GM19328 (cell line): Measurements from ENCODE around the gene C11orf54.
"Not testable (repeated sequence)": the region's sequence is repeated elsewhere in the genome, so short reads cannot be mapped to it uniquely, and the experiment has no call there.

Experiments
- ATAC-seq: cut with Tn5 transposase; IDR thresholded peaks from one replicate; pipeline ENCODE4 v1.9.1; 2021; ENCODE audit warnings: mild to moderate bottlenecking, moderate library complexity; ENCODE audit not compliant: unreplicated experiment

The C11orf54 gene

DNA sequence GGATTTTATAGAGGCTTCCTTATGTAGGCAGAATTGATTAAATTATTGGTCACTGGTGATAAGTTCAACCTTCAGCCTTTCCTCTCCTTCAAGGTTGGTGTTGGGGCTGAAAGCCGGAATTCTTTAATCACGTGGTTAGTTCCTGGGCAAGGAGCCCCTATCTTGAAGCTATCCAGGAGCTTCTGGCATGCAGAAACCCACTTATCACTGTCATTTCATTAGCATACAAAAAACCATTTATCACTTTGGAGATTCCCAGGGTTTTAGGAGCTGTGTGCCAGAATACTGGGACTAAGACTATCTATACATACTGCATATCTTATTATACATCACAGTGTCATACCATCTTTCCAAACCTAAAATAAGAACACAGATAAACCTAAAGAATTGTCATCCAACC lies 24.1 kb downstream of the C11orf54 start:
- no peak for ATAC-seq

GRCh38 chr11:93766504-93766903 lies 25.0 kb downstream of the C11orf54 start:
- no peak for ATAC-seq

DNA sequence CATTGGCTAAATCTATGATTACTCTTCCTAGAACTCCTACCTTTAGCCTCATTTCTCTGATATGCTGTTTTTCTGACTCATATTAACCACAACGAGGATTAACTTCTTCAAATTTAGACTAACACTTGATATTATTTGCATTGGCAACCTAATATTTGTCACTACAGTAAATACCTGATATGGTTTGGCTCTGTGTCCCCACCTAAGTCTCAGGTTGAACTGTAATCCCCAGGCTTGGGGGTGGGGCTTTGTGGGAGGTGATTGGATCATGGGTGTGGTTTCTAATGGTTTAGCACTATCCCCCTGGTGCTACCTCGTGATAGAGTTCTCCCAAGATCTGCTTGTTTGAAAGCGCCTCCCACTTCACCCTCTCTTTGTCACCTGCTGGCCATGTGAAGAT lies 25.5 kb downstream of the C11orf54 start:
- ATAC-seq: no peak

- ATAC-seq: no peak
Observed at GRCh38 chr11:93770160-93770559, 28.7 kb downstream of the C11orf54 start.

DNA sequence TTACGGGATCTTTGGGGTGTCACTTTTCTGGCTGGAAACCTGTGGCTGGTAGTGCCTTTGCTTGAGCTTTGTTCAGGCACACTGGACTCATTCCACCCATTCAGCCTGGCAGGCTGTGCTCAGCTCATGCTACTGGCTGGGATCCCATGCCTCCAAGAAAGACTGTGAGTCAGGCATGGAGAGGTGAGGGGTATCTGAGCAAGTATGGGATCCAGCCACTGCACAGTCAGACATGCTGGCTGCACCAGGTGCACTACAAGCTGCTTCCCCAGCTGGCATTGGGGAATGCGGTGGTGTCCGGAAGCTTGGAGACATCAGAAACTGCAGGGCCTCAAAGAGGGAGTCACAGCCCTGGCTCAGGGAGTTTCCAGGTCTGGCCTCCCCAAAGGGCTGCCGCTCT lies 30.7 kb downstream of the C11orf54 start:
- no peak for ATAC-seq

- no peak for ATAC-seq
Observed at GRCh38 chr11:93773045-93773477, 31.6 kb downstream of the C11orf54 start.

DNA sequence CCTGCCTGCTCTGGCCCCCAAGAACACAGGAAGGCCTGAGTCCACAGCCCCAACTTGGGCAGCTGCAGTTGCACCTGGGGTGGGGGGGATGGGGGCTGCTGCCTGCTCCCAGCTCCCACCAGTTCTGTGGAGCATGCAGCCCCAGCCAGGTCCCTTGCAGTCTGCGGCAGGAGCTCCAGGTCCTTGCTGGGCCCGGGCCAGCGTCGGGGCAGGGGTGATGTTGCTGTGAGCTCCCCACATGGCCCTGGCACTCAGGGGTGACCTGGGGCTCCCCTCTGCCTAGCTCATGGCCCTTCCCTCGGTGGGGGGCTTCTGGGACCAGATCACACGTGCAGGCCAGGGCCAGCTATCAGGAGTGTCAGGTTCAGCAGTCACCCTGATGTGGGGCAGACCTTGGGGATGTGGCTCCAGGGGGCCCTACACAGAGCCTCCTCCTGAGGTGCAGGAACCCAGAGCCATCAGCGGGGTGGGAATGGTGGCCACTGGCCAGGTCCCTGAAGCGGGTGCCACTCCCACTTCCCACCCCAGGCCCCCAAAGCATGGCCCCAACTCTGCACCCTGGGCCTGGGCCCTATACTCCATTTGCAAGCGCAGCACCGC lies 32.2 kb downstream of the C11orf54 start:
- ATAC-seq: no peak

GRCh38 chr11:93774560-93774959 lies 33.1 kb downstream of the C11orf54 start:
- ATAC-seq: not testable (repeated sequence)

DNA sequence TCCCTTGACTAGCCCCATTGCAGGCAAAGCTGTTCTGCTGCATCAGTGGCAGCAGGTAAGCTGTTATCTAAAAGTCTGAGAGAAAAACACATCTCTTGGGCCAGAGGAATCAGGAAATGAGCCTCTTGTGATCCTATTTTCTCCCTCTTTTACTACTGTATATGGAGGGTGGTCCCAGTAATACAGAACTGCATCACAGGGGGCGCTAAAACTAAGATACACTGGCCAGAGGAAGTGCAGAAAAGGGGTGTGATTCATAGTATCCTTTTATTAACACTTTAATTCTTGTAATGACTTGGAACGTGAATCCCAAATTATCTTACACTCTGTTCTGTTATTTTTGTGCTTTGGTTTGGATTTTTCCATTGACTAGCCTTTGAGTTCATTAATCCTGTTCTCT lies 33.8 kb downstream of the C11orf54 start:
- no peak for ATAC-seq

DNA sequence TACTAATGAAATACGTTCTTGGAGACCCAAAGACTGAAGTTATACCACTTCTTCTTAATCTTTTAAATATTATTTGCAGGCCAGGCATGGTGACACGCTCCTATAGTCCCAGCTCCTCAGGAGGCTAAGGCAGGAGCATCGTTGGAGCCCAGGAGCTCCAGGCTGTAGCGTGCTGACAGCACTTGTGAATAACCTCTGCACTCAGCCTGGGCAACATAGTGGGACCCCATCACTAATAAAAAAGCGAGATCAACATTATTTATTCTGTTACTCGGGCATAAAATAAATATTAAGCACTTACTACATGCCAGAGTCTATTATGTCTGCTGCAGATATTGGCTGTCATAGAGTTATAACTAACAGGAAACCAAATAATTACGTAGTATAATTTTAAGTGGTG lies 41.9 kb downstream of the C11orf54 start:
- no peak for ATAC-seq

DNA sequence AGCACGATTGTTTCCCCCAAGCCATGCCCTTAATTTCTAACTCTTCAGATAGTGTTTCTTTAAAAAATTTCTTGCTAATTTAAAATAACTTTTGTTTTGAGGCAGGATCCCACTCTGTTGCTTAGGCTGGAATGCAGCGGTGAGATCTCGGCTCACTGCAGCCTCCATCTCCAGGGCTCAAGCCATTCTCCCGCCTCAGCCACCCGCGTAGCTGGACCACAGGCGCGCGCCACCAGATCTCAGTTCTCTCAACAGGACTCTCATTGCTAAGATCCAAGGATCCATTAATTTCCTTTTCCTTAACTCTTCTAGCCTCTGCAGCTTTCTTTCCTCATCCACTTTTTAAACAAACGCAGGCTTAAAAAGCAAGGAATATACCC lies 42.3 kb downstream of the C11orf54 start:
- ATAC-seq: peak; percentile 48

- peak; percentile 96 for ATAC-seq
Observed at GRCh38 chr11:93784145-93784934, 42.9 kb downstream of the C11orf54 start, which contains the start of gene MED17. Gene MED17, plus strand, starts transcription at chr11:93784282. Its CDS starts 232 bp downstream, at chr11:93784514.

GRCh38 chr11:93784935-93785360 lies 43.5 kb downstream of the C11orf54 start:
- peak; percentile 26 for ATAC-seq

DNA sequence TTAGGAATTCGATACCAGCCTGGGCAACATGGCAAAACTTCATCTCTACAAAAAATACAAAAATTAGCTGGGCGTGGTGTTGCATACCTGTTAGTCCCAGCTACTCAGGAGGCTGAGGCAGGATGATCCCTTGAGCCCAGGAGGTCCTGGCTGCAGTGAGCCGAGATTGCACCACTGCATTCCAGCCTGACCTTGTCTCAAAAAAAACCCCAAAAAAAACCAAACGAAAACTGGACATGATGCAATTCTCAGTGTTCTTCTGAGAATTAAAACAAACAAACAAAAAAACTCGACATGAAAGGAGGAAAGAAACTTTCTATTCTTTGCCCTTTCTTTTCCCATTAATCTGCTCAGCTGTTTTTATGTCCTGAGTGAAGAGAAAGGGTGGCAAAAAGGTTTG lies 50.0 kb downstream of the C11orf54 start:
- no peak for ATAC-seq

DNA sequence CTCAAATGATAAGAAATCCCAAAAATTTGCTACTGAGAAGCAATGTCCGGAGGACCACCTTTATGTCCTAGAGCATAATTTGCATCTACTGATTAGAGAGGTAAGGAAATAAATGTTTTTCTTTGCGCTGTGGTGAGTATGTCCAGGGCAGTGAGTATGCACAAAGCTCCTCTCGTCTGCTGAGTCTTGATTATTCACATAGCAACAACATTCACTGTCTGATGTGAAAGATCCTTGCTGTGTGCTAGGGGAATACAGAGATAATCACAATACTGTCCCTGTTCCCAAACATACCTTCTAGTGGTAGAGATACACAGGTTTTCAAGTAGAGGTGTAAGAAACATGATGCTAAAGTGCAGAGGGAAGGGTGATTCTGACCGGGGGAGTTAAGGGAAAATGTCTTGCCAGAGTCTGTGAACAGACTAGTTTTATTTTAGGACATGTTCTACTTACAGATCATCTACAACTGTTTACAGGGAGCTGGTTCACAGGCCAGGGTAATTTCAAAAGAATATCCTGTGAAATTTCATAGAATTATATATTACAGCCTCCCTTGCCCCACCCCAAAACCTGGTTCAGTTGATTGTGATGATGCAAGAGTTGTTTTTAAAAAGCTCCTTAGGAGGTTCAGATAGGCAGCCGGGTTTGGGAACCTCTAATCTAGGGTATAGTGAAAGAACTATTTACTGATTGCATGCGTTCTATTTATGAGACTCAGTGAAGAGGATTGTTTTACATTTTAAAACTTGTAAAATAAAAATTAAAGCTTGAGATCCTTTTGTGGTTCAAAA lies 55.2 kb downstream of the C11orf54 start:
- no peak for ATAC-seq

DNA sequence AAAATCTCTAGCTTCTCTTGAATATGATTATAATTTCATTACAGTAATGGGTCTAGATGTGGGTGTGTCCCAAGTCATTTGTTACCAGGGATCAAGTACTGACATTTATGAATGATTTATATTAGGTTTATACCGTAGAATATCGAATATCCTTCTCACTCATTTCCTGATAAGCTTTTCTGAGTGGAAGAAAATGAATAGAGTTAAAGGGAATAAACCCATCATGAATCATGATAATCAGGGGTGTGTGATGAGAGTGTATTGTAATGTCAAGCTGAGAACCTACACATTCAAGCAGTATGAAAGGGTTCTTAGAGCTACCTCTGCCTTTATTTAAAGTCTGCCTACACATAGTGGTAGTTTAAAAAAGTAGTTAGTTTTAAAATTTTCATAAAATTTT lies 59.9 kb downstream of the C11orf54 start:
- no peak for ATAC-seq

DNA sequence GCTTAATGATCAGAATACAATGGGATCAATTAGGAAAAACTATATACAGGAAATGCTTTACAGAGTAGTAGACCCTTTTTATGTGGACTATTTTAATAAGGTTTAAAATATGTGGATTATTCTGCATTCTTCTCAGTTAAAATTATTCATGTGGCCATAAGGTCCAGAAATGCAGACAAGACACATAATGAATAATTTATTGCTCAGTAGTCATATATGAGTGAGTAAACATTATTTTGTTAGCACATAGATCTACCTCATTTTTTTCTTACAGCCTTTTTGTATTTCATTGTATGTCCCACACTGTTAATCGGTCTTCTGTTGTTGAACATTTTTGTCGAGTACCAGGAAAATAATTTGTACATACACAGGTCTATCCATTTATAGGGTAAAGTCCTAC lies 63.4 kb downstream of the C11orf54 start:
- no peak for ATAC-seq

DNA sequence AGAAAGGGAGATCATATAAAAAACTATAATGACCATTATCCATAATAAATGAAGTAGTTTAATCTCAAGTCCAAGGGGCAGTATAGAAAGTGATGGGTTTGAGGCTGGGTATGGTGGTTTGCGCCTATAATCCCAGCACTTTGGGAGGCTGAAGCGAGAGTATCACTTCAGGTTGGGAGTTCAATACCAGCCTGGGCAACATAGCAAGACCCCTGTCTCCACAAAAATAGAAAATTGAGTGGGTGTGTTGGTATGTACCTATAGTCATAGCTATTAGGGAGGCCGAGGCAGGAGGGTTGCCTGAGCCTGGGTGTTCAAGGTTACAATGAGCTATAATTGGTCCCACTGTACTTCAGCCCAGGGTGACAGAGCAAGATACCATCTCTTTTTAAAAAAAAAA lies 66.5 kb downstream of the C11orf54 start:
- no peak for ATAC-seq

GRCh38 chr11:93813974-93814373 lies 72.5 kb downstream of the C11orf54 start:
- ATAC-seq: no peak
